Activated B cell treated with CpG ODN at 0.5 μM for 24 hours (primary cell): Measurements from ENCODE around the gene RPS6KB1. TPM values are rescaled to one million over a fixed set of nuclear protein-coding genes. Genes with fewer than 3 reads are reported as not detected.
"Not testable (repeated sequence)": the region's sequence is repeated elsewhere in the genome, so short reads cannot be mapped to it uniquely, and the experiment has no call there.

Experiments
- ATAC-seq: fragments of 200-7000 bp; cut with Tn5 transposase; one replicate; pipeline ENCODE4 v1.10.0; 2021; ENCODE audit warnings: low read depth, mild to moderate bottlenecking, moderate library complexity
- CTCF ChIA-PET: fragments of 350-600 bp; sonication (Branson Sonifier 250); formaldehyde crosslinking; loops from one replicate; lab custom pipeline; 2021; ENCODE audit warnings: antibody characterized with exemption; lab: Charles Lee
- POLR2A ChIA-PET: fragments of 350-600 bp; sonication (Branson Sonifier 250); formaldehyde crosslinking; loops from one replicate; lab custom pipeline; 2021; ENCODE audit warnings: antibody characterized with exemption; lab: Charles Lee
- DNase-seq: peaks from one replicate; pipeline ENCODE4 v3.0.0; 2022
- H3K27ac Mint-ChIP-seq: one replicate; pipeline ENCODE4 v1.8.0; 2020; ENCODE audit warnings: mixed read lengths
- H3K27me3 Mint-ChIP-seq: one replicate; pipeline ENCODE4 v1.8.0; 2021; ENCODE audit warnings: mixed read lengths
- H3K36me3 Mint-ChIP-seq: one replicate; pipeline ENCODE4 v1.8.0; 2021; ENCODE audit warnings: low read depth, mixed read lengths
- H3K4me1 Mint-ChIP-seq: one replicate; pipeline ENCODE4 v1.8.0; 2021; ENCODE audit warnings: mixed read lengths
- H3K4me3 Mint-ChIP-seq: one replicate; pipeline ENCODE4 v1.8.0; 2020; ENCODE audit warnings: mild to moderate bottlenecking, mixed read lengths
- H3K9me3 Mint-ChIP-seq: one replicate; pipeline ENCODE4 v1.8.0; 2020; ENCODE audit warnings: mixed read lengths
- CTCF ChIP-seq: fragments of 200-600 bp; IDR thresholded peaks from one replicate; pipeline ENCODE4 v1.8.0; 2022; ENCODE audit warnings: antibody characterized with exemption, mild to moderate bottlenecking
- intact Hi-C: fragments of 100-400 bp; cut with micrococcal nuclease; formaldehyde crosslinking; loops from one replicate; pipeline ENCODE4 v1.15.1; 2024
- total RNA-seq: library from RNA; stranded (reverse); gene quantifications from 2 replicates; pipeline ENCODE4 v1.2.3, GENCODE V29; 2022

RPS6KB1 gene
- total RNA-seq, 1 donor from 2014 or later = 63.0 TPM

GRCh38 chr17:59962739-59963318 lies 69.9 kb downstream of the RPS6KB1 start:
- ATAC-seq (no peak), DNase-seq (no peak)
- H3K27ac Mint-ChIP-seq = no peak overlapping the region
- H3K27me3 Mint-ChIP-seq = no peaks in the 10 kb centered on the region
- peaks cover 37% of the 10 kb centered on the region for H3K36me3 Mint-ChIP-seq
- POLR2A ChIA-PET = no interaction called here
- peaks cover 19% of the 10 kb centered on the region for H3K4me1 Mint-ChIP-seq
- CTCF ChIA-PET = interaction anchor here (0.6 kb wide), 1 partner anchor 325 kb away, joined by 3 read pairs; no protein-coding TSS in a partner anchor
- no peak for TF ChIP-seq CTCF
- peak overlapping the region; percentile 44 for H3K4me3 Mint-ChIP-seq
- intact Hi-C loops = no loop called here
- no peaks in the 10 kb centered on the region for H3K9me3 Mint-ChIP-seq

GRCh38 chr17:59963738-59964481 lies 71.0 kb downstream of the RPS6KB1 start:
- Mint-ChIP-seq H3K27ac (peak overlapping the region; percentile 94), H3K36me3 (peaks cover 26% of the 10 kb centered on the region), H3K9me3 (no peaks in the 10 kb centered on the region), H3K4me1 (peaks cover 19% of the 10 kb centered on the region), H3K4me3 (peak overlapping the region; percentile 90), H3K27me3 (no peaks in the 10 kb centered on the region)
- ChIA-PET POLR2A (interaction anchor here (1.2 to 2.1 kb wide), 5 partner anchors 71 to 1332 kb away, joined by 5 to 11 read pairs (median 8); partner anchors contain the start of genes CLTC, DHX40, PTRH2 and RPS6KB1), CTCF (interaction anchor here (1.2 kb wide), 1 partner anchor 73 kb away, joined by 5 read pairs; no protein-coding TSS in a partner anchor)
- TF ChIP-seq CTCF = no peak
- ATAC-seq = peak; percentile 43
- intact Hi-C loops = loop anchor here (1.0 kb wide), 2 partner anchors 71 to 345 kb away; partner anchors contain the start of genes CLTC and RPS6KB1
- no peak for DNase-seq

GRCh38 chr17:59964482-59965328 lies 71.8 kb downstream of the RPS6KB1 start, which contains the start of gene RNFT1:
Gene RNFT1, minus strand, starts transcription at chr17:59964740. Its CDS starts 77 bp downstream, at chr17:59964663.
- Mint-ChIP-seq H3K9me3 (no peaks in the 10 kb centered on the region), H3K36me3 (peaks cover 19% of the 10 kb centered on the region), H3K4me1 (peaks cover 19% of the 10 kb centered on the region), H3K4me3 (peak within 1 kb of the TSS; percentile 90), H3K27ac (peak within 1 kb of the TSS; percentile 94), H3K27me3 (no peaks in the 10 kb centered on the region)
- peak; percentile 89 for ATAC-seq
- intact Hi-C loops = loop anchor here (1.0 kb wide), 2 partner anchors 71 to 345 kb away; partner anchors contain the start of genes CLTC and RPS6KB1
- CTCF ChIA-PET = interaction anchor here (1.1 to 1.2 kb wide), 2 partner anchors 72 to 218 kb away, joined by 3 to 5 read pairs; no protein-coding TSS in a partner anchor
- POLR2A ChIA-PET = interaction anchor here (1.2 to 2.1 kb wide), 5 partner anchors 72 to 1333 kb away, joined by 5 to 11 read pairs (median 8); partner anchors contain the start of genes CLTC, DHX40, PTRH2 and RPS6KB1
- TF ChIP-seq CTCF = no peak
- peak; percentile 90 for DNase-seq

- intact Hi-C loops, CTCF ChIA-PET, H3K36me3 Mint-ChIP-seq, ATAC-seq, H3K4me3 Mint-ChIP-seq, DNase-seq, H3K27ac Mint-ChIP-seq, POLR2A ChIA-PET, H3K4me1 Mint-ChIP-seq, H3K9me3 Mint-ChIP-seq, H3K27me3 Mint-ChIP-seq: not testable (repeated sequence)
Measured at GRCh38 chr17:59971771-59972170, 78.8 kb downstream of the RPS6KB1 start.

- intact Hi-C loops = no loop called here
- no peak for TF ChIP-seq CTCF
- H3K36me3 Mint-ChIP-seq = no peaks in the 10 kb centered on the region
- CTCF ChIA-PET = no interaction called here
- no peak overlapping the region for H3K27ac Mint-ChIP-seq
- ATAC-seq (no peak), DNase-seq (no peak)
- no peaks in the 10 kb centered on the region for H3K4me1 Mint-ChIP-seq
- no peaks in the 10 kb centered on the region for H3K9me3 Mint-ChIP-seq
- POLR2A ChIA-PET = no interaction called here
- H3K27me3 Mint-ChIP-seq = no peaks in the 10 kb centered on the region
- H3K4me3 Mint-ChIP-seq = no peak overlapping the region
Measured at GRCh38 chr17:59972778-59973177, 79.9 kb downstream of the RPS6KB1 start.

GRCh38 chr17:59973483-59973882 lies 80.6 kb downstream of the RPS6KB1 start:
- ATAC-seq, intact Hi-C loops, H3K9me3 Mint-ChIP-seq, POLR2A ChIA-PET, CTCF ChIA-PET, H3K4me1 Mint-ChIP-seq, H3K4me3 Mint-ChIP-seq, DNase-seq, H3K27me3 Mint-ChIP-seq, H3K27ac Mint-ChIP-seq, H3K36me3 Mint-ChIP-seq: not testable (repeated sequence)

- H3K27me3 Mint-ChIP-seq, CTCF ChIA-PET, intact Hi-C loops, H3K9me3 Mint-ChIP-seq, H3K27ac Mint-ChIP-seq, DNase-seq, H3K4me3 Mint-ChIP-seq, H3K4me1 Mint-ChIP-seq, ATAC-seq, POLR2A ChIA-PET, H3K36me3 Mint-ChIP-seq: not testable (repeated sequence)
Measured at GRCh38 chr17:59975166-59975565, 82.2 kb downstream of the RPS6KB1 start.
